ENCODE data around the gene GTF2B. TPM values are rescaled to one million over a fixed set of nuclear protein-coding genes. Genes with fewer than 3 reads are reported as not detected.

GTF2B gene
- total and polyA plus RNA-seq, 2 experiments from 2014 or later, result 19.8 to 19.9 TPM

DNA sequence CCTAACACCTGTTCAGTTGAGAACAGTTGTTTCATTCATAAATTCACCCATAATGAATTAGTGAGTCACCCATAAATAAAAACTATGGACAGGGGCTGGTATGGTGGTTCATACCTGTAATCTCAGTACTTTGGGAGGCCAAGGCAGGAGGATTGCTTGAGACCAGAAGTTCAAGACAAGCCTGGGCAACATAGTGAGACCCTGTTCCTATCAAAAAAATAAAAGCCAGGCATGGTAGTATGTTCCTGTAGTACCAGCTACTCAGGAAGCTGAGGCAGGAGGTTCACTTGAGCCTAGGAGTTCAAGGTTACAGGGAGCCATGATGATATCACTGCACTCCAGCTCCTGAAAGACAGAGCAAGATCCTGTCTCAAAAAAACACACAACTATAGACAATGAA, 79.0 kb downstream of the GTF2B start:
- Histone ChIP-seq H3K4me3 (no peak overlapping the region), H3K4me2 (no peak overlapping the region), H3K27me3 (ENCODE audit: insufficient read depth) (no peaks in the 10 kb centered on the region), H3K4me1 (ENCODE audit: insufficient read depth) (no peaks in the 10 kb centered on the region), H3K79me2 (replicated peaks; ENCODE audit: insufficient read depth) (no peaks in the 10 kb centered on the region), H3K9me2 (ENCODE audit: insufficient read depth) (no peaks in the 10 kb centered on the region), H3F3A (replicated peaks; ENCODE audit: low read depth) (no peaks in the 10 kb centered on the region), H2AFZ (no peak overlapping the region), H4K20me1 (replicated peaks; ENCODE audit: insufficient read depth) (no peaks in the 10 kb centered on the region), H3K36me3 (ENCODE audit: insufficient read depth) (peaks cover 5% of the 10 kb centered on the region; the same call in 1 of the 2 replicates), H3K27ac (ENCODE audit: low read depth) (no peak overlapping the region)
- H3K4me1 Mint-ChIP-seq, result no peaks in the 10 kb centered on the region
- DNase-seq (ENCODE audit: low spot score) (no peak), ATAC-seq (no peak)
- H3K27me3 Mint-ChIP-seq (ENCODE audit: insufficient read depth, low read depth, poor library complexity), result no peaks in the 10 kb centered on the region
- H3K36me3 Mint-ChIP-seq (ENCODE audit: low read depth), result peaks cover 18% of the 10 kb centered on the region
- no peak overlapping the region for H3K27ac Mint-ChIP-seq
- no peak for TF ChIP-seq STAT1 (IDR thresholded peaks at IDR 0.05; ENCODE audit: unreplicated experiment)
- no peak for TF ChIP-seq REST (IDR thresholded peaks at IDR 0.05; ENCODE audit: unreplicated experiment)
- no peak for TF ChIP-seq CREB1 (CRISPR knock-in tag; IDR thresholded peaks at IDR 0.05; ENCODE audit: low read depth)
- TF ChIP-seq CTCF (conservative IDR thresholded peaks at IDR 0.05; ENCODE audit: low read depth in 2 of 2), result no peak
- TF ChIP-seq ZNF331 (CRISPR knock-in tag; IDR thresholded peaks at IDR 0.05; ENCODE audit: low read depth), result no peak
- TF ChIP-seq ZNF114 (CRISPR knock-in tag; IDR thresholded peaks at IDR 0.05), result no peak
- TF ChIP-seq NANOG (IDR thresholded peaks at IDR 0.05; ENCODE audit: borderline replicate concordance), result no peak
- no peak for TF ChIP-seq EZH2phosphoT487 (IDR thresholded peaks at IDR 0.05; ENCODE audit: unreplicated experiment)
- TF ChIP-seq ZNF462 (CRISPR knock-in tag; IDR thresholded peaks at IDR 0.05), result no peak
- no peak for TF ChIP-seq JUNB (IDR thresholded peaks at IDR 0.05; ENCODE audit: unreplicated experiment)
- no peak for TF ChIP-seq POLR2AphosphoS5 (IDR thresholded peaks at IDR 0.05; ENCODE audit: low read depth)
- TF ChIP-seq EZH2 (IDR thresholded peaks at IDR 0.05; ENCODE audit: low read depth, unreplicated experiment), result no peak
- no peak for TF ChIP-seq ETS1 (IDR thresholded peaks at IDR 0.05)
- no peak overlapping the region for H3K4me3 Mint-ChIP-seq
- H3K9me3 Mint-ChIP-seq, result no peaks in the 10 kb centered on the region
